Dendritic cell treated with granulocyte-macrophage colony-stimulating factor and Interleukin-4, amounts not matched to agents 40 ng/mL and 50 ng/mL, for 4 days (primary cell): Measurements from ENCODE around the gene PAIP2B.
"Not testable (repeated sequence)": the region's sequence is repeated elsewhere in the genome, so short reads cannot be mapped to it uniquely, and the experiment has no call there.

ENCODE experiments used
- H3K27ac Mint-ChIP-seq: one replicate; pipeline ENCODE4 v1.8.0; 2022; ENCODE audit warnings: mild to moderate bottlenecking, mixed read lengths
- H3K27me3 Mint-ChIP-seq: one replicate; pipeline ENCODE4 v1.8.0; 2022; ENCODE audit warnings: mild to moderate bottlenecking, mixed read lengths
- H3K36me3 Mint-ChIP-seq: one replicate; pipeline ENCODE4 v1.8.0; 2022; ENCODE audit warnings: low read depth, mixed read lengths
- H3K4me1 Mint-ChIP-seq: one replicate; pipeline ENCODE4 v1.8.0; 2022; ENCODE audit warnings: low read depth, mixed read lengths
- H3K4me3 Mint-ChIP-seq: one replicate; pipeline ENCODE4 v1.8.0; 2022; ENCODE audit warnings: mild to moderate bottlenecking, moderate library complexity, mixed read lengths
- H3K9me3 Mint-ChIP-seq: one replicate; pipeline ENCODE4 v1.8.0; 2022; ENCODE audit warnings: mixed read lengths
- intact Hi-C: fragments of 100-400 bp; cut with micrococcal nuclease; formaldehyde crosslinking; loops from one replicate; pipeline ENCODE4 v1.15.0; 2022

Gene PAIP2B

GRCh38 chr2:71206271-71206670, 20.6 kb downstream of the PAIP2B start:
- no peak overlapping the region for H3K4me3 Mint-ChIP-seq
- H3K9me3 Mint-ChIP-seq: no peaks in the 10 kb centered on the region
- intact Hi-C loops: no loop called here
- no peak overlapping the region for H3K27ac Mint-ChIP-seq
- peaks cover 1% of the 10 kb centered on the region for H3K27me3 Mint-ChIP-seq
- no peaks in the 10 kb centered on the region for H3K4me1 Mint-ChIP-seq
- H3K36me3 Mint-ChIP-seq: no peaks in the 10 kb centered on the region

- Mint-ChIP-seq H3K27ac (peak overlapping the region; percentile 26), H3K4me3 (no peak overlapping the region), H3K4me1 (peaks cover 9% of the 10 kb centered on the region), H3K9me3 (peaks cover 9% of the 10 kb centered on the region), H3K36me3 (no peaks in the 10 kb centered on the region), H3K27me3 (peaks cover 5% of the 10 kb centered on the region)
- intact Hi-C loops: no loop called here
Measured at GRCh38 chr2:71191570-71191943, 35.3 kb downstream of the PAIP2B start.

- intact Hi-C loops: no loop called here
- Mint-ChIP-seq H3K27ac (peak overlapping the region; percentile 26), H3K4me1 (peaks cover 9% of the 10 kb centered on the region)
Measured at GRCh38 chr2:71190656-71191569, 36.0 kb downstream of the PAIP2B start.

GRCh38 chr2:71187589-71187988, 39.3 kb downstream of the PAIP2B start:
- Mint-ChIP-seq H3K4me3 (no peak overlapping the region), H3K27ac (no peak overlapping the region), H3K27me3 (no peaks in the 10 kb centered on the region), H3K9me3 (no peaks in the 10 kb centered on the region), H3K36me3 (no peaks in the 10 kb centered on the region), H3K4me1 (peaks cover 14% of the 10 kb centered on the region)
- intact Hi-C loops: no loop called here

More at GRCh38 chr2:71190656-71191569, 36.0 kb downstream of the PAIP2B start:
- Mint-ChIP-seq H3K36me3 (no peaks in the 10 kb centered on the region), H3K4me3 (no peak overlapping the region), H3K9me3 (peaks cover 4% of the 10 kb centered on the region), H3K27me3 (peaks cover 3% of the 10 kb centered on the region)

GRCh38 chr2:71186973-71187372, 39.9 kb downstream of the PAIP2B start:
- no peaks in the 10 kb centered on the region for H3K9me3 Mint-ChIP-seq
- peaks cover 13% of the 10 kb centered on the region for H3K4me1 Mint-ChIP-seq
- intact Hi-C loops: no loop called here
- no peak overlapping the region for H3K4me3 Mint-ChIP-seq
- peak overlapping the region; percentile 8 for H3K27ac Mint-ChIP-seq
- no peaks in the 10 kb centered on the region for H3K27me3 Mint-ChIP-seq
- H3K36me3 Mint-ChIP-seq: no peaks in the 10 kb centered on the region

GRCh38 chr2:71183306-71184115, 43.4 kb downstream of the PAIP2B start:
- H3K4me1 Mint-ChIP-seq, H3K9me3 Mint-ChIP-seq, H3K36me3 Mint-ChIP-seq, intact Hi-C loops, H3K27me3 Mint-ChIP-seq: not testable (repeated sequence)
- Mint-ChIP-seq H3K4me3 (peak overlapping the region; percentile 42), H3K27ac (peak overlapping the region; percentile 83)

GRCh38 chr2:71181316-71181715, 45.6 kb downstream of the PAIP2B start:
- H3K4me1 Mint-ChIP-seq: peaks cover 6% of the 10 kb centered on the region
- H3K9me3 Mint-ChIP-seq: no peaks in the 10 kb centered on the region
- no peak overlapping the region for H3K27ac Mint-ChIP-seq
- no peaks in the 10 kb centered on the region for H3K27me3 Mint-ChIP-seq
- no peaks in the 10 kb centered on the region for H3K36me3 Mint-ChIP-seq
- intact Hi-C loops: no loop called here
- no peak overlapping the region for H3K4me3 Mint-ChIP-seq

GRCh38 chr2:71178836-71179235, 48.1 kb downstream of the PAIP2B start:
- H3K27me3 Mint-ChIP-seq, H3K36me3 Mint-ChIP-seq, H3K27ac Mint-ChIP-seq, intact Hi-C loops, H3K4me3 Mint-ChIP-seq, H3K9me3 Mint-ChIP-seq: not testable (repeated sequence)
- H3K4me1 Mint-ChIP-seq: peaks cover 12% of the 10 kb centered on the region

GRCh38 chr2:71174207-71174606, 52.7 kb downstream of the PAIP2B start:
- Mint-ChIP-seq H3K4me3 (no peak overlapping the region), H3K27ac (no peak overlapping the region), H3K27me3 (no peaks in the 10 kb centered on the region), H3K36me3 (no peaks in the 10 kb centered on the region), H3K9me3 (no peaks in the 10 kb centered on the region), H3K4me1 (peaks cover 7% of the 10 kb centered on the region)
- intact Hi-C loops: no loop called here

GRCh38 chr2:71173096-71173495, 53.8 kb downstream of the PAIP2B start:
- no peak overlapping the region for H3K27ac Mint-ChIP-seq
- intact Hi-C loops: no loop called here
- no peaks in the 10 kb centered on the region for H3K9me3 Mint-ChIP-seq
- H3K4me1 Mint-ChIP-seq: peaks cover 7% of the 10 kb centered on the region
- no peak overlapping the region for H3K4me3 Mint-ChIP-seq
- no peaks in the 10 kb centered on the region for H3K36me3 Mint-ChIP-seq
- no peaks in the 10 kb centered on the region for H3K27me3 Mint-ChIP-seq

- Mint-ChIP-seq H3K4me1 (no peaks in the 10 kb centered on the region), H3K36me3 (no peaks in the 10 kb centered on the region), H3K27ac (no peak overlapping the region), H3K9me3 (no peaks in the 10 kb centered on the region), H3K4me3 (no peak overlapping the region), H3K27me3 (peaks cover 10% of the 10 kb centered on the region)
- intact Hi-C loops: no loop called here
Measured at GRCh38 chr2:71166812-71167211, 60.1 kb downstream of the PAIP2B start.

- peaks cover 9% of the 10 kb centered on the region for H3K27me3 Mint-ChIP-seq
- no peak overlapping the region for H3K4me3 Mint-ChIP-seq
- H3K4me1 Mint-ChIP-seq: peaks cover 21% of the 10 kb centered on the region
- H3K36me3 Mint-ChIP-seq: no peaks in the 10 kb centered on the region
- intact Hi-C loops: loop anchor here (10.0 kb wide), 1 partner anchor 132 kb away; no protein-coding TSS in a partner anchor
- H3K27ac Mint-ChIP-seq: no peak overlapping the region
- H3K9me3 Mint-ChIP-seq: no peaks in the 10 kb centered on the region
Measured at GRCh38 chr2:71157124-71157793, 69.6 kb downstream of the PAIP2B start.

GRCh38 chr2:71156573-71156972, 70.3 kb downstream of the PAIP2B start:
- intact Hi-C loops: loop anchor here (10.0 kb wide), 1 partner anchor 132 kb away; no protein-coding TSS in a partner anchor
- Mint-ChIP-seq H3K27me3 (peaks cover 9% of the 10 kb centered on the region), H3K4me3 (no peak overlapping the region), H3K36me3 (no peaks in the 10 kb centered on the region), H3K27ac (no peak overlapping the region), H3K9me3 (no peaks in the 10 kb centered on the region), H3K4me1 (peaks cover 21% of the 10 kb centered on the region)

GRCh38 chr2:71155846-71156245, 71.1 kb downstream of the PAIP2B start:
- intact Hi-C loops: loop anchor here (10.0 kb wide), 1 partner anchor 131 kb away; no protein-coding TSS in a partner anchor

More at GRCh38 chr2:71155846-71156245, 71.1 kb downstream of the PAIP2B start:
- Mint-ChIP-seq H3K4me3 (no peak overlapping the region), H3K27me3 (peaks cover 9% of the 10 kb centered on the region), H3K4me1 (peaks cover 21% of the 10 kb centered on the region), H3K9me3 (no peaks in the 10 kb centered on the region), H3K36me3 (no peaks in the 10 kb centered on the region), H3K27ac (no peak overlapping the region)
